H7 (cell line): ENCODE results near the gene ZNF689. TPM values are rescaled to one million over a fixed set of nuclear protein-coding genes. Genes with fewer than 3 reads are reported as not detected.
A peak's percentile ranks its signal among the peaks of the same experiment; 100 is the strongest.
"Not testable (repeated sequence)": the region's sequence is repeated elsewhere in the genome, so short reads cannot be mapped to it uniquely, and the experiment has no call there.

Experiments used
- DNase-seq: peaks from one replicate; pipeline ENCODE4 v3.0.0; 2012
- H3K27me3 ChIP-seq: 2 replicates; pipeline ENCODE4 v1.6.0; 2011; ENCODE audit warnings: mild to moderate bottlenecking, low read length; ENCODE audit not compliant: control insufficient read depth, insufficient read depth
- H3K36me3 ChIP-seq: replicated peaks from 2 replicates; pipeline ENCODE4 v1.5.1; 2011; ENCODE audit warnings: low read length; ENCODE audit not compliant: control insufficient read depth, insufficient read depth
- H3K4me3 ChIP-seq: 2 replicates; pipeline ENCODE4 v1.5.1; 2011; ENCODE audit warnings: low read depth, mild to moderate bottlenecking, control low read depth, low read length, moderate library complexity; ENCODE audit not compliant: insufficient read depth
- total RNA-seq: library from RNA; depleted of rRNA; stranded (reverse); fragments of >200 nt; shearing (Covaris generic); gene quantifications from 2 replicates; pipeline ENCODE4 v1.2.3, GENCODE V29; 2014

Gene ZNF689
- total RNA-seq, 1 experiment from 2014 or later = 17.3 TPM

- H3K36me3 ChIP-seq = no peaks in the 10 kb centered on the region
- H3K27me3 ChIP-seq = peaks cover 11% of the 10 kb centered on the region
- DNase-seq = no peak
- H3K4me3 ChIP-seq = peak overlapping the region; percentile 30; the same call in 1 of the 2 replicates
These were observed 39.7 kb upstream of the ZNF689 start for GRCh38 chr16:30649725-30650368.

DNA sequence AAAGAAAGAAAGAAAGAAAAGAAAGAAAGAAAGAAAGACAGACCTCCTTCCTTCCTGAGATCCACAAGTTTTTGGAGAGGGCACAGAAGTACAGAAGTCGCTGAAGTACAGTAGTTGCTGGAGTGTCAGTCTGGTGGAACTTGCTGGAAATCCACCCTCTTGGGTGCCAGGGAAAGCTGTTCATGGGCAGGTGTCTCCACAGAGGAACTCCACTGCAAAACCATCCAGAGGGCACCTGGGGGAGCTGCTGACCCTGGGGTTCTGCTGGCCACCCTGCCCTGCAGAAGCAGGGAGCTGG, 37.0 kb upstream of the ZNF689 start:
- DNase-seq = no peak
- H3K36me3 ChIP-seq = no peaks in the 10 kb centered on the region
- H3K27me3 ChIP-seq = peaks cover 10% of the 10 kb centered on the region
- no peak overlapping the region for H3K4me3 ChIP-seq

DNA sequence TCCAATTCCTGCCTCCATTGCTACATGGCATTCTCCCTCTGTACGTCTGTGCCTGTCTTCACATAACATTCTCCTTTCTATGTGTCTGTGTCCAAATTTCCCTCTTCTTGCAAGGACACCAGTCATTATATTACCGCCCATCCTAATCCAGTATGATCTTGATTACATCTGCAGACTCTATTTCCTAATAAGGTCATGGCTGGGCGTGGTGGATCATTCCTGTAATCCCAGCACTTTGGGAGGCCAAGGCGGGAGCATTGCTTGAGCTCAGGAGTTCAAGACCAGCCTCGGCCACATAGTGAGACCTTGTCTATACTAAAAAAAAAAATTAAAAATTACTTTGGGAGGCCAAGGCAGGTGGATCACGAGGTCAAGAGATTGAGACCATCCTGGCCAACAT, 35.5 kb upstream of the ZNF689 start:
- Histone ChIP-seq H3K36me3 (no peaks in the 10 kb centered on the region), H3K27me3 (peaks cover 2% of the 10 kb centered on the region; the same call in 1 of the 2 replicates), H3K4me3 (no peak overlapping the region)
- no peak for DNase-seq

GRCh38 chr16:30644334-30644830, 34.2 kb upstream of the ZNF689 start:
- Histone ChIP-seq H3K27me3 (peaks cover 2% of the 10 kb centered on the region; the same call in 1 of the 2 replicates), H3K36me3 (no peaks in the 10 kb centered on the region), H3K4me3 (no peak overlapping the region)
- no peak for DNase-seq

DNA sequence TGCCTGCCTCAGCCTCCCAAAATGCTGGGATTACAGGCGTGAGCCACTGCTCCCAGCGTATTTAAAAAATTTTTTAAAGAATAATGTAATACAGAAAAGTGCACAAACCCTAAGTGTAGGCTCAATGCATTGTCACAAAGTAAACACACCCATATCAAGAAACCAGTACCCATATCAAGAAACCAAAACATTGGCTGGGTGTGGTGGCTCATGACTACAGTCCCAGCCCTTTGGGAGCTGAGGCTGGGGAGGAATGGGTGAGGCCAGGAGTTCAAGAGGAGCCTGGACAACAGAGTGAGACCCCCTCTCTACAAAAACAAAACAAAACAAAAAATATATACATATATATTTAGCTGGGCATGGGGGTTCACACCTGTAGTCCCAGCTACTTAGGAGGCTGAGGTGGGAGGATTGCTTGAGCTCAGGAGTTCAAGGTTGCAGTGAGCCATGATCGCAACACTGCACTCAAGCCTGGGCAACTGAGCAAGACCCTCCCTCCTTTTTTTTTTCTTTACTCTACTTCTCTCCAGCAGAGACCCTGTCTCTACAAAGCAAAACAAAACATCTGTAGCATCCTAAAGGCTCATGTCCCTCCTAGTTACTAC, 31.3 kb upstream of the ZNF689 start:
- Histone ChIP-seq H3K27me3 (peaks cover 2% of the 10 kb centered on the region; the same call in 1 of the 2 replicates), H3K36me3 (no peaks in the 10 kb centered on the region), H3K4me3 (no peak overlapping the region)
- DNase-seq = no peak

- Histone ChIP-seq H3K36me3 (no peaks in the 10 kb centered on the region), H3K4me3 (no peak overlapping the region), H3K27me3 (no peaks in the 10 kb centered on the region; the same call in 1 of the 2 replicates)
- peak; percentile 43 for DNase-seq
These were observed 27.8 kb upstream of the ZNF689 start for GRCh38 chr16:30637944-30638343.

GRCh38 chr16:30637139-30637538, 26.9 kb upstream of the ZNF689 start:
- H3K27me3 ChIP-seq, DNase-seq, H3K4me3 ChIP-seq, H3K36me3 ChIP-seq: not testable (repeated sequence)

DNA sequence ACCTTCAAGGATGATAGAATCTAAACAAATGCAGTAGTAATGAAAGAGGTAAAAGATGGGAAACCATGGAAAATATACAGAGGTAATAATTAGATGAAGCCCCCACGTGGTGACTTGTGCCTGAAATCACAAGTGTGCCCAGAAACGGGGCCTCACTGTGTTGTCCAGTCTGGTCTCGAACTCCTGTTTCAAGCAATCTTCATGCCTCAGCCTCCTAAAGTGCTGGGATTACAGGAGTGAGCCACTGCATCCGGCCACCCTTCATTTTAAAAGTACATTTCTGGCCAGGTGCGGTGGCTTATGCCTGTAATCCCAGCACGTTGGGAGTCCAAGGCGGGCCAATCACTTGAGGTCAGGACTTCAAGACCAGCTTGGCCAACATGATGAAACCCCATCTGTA, 26.4 kb upstream of the ZNF689 start:
- H3K36me3 ChIP-seq = no peaks in the 10 kb centered on the region
- DNase-seq = no peak
- H3K4me3 ChIP-seq = no peak overlapping the region
- no peaks in the 10 kb centered on the region; the same call in 1 of the 2 replicates for H3K27me3 ChIP-seq

DNA sequence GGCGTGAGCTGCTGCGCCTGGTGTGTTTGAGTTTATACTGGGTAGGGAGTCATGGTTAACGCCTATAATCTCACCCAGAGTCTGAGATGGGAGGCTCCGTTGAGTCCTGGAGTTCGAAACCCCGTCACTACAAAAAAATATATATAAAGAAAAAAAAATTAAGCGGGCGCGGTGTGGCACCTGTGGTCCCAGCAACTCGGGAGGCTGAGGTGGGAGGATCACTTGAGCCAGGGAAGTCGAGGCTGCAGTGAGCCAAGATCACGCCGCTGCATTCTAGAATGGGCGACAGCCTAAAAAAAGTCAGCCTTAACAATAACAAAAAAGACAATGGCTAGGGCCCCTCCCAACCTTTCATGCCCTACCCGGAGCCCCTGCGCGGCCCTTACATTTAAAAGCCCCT, 23.3 kb upstream of the ZNF689 start:
- DNase-seq = peak; percentile 15
- H3K4me3 ChIP-seq = peak overlapping the region; percentile 32

DNA sequence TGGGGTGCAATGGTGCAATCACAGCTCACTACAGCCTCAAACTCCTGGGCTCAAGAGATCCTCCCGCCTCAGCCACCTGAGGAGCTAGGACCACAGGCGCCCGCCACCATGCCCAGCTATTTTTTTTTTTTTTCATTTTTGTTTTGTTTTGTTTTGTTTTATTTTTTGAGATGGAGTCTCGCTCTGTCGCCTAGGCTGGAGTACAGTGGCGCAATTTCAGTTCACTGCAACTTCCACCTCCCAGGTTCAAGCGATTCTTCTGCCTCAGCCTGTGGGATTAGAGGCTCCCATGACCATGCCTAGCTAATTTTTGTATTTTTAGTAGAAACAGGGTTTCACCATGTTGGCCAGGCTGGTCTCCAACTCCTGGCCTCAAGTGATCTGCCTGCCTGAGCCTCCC, 22.3 kb upstream of the ZNF689 start:
- H3K27me3 ChIP-seq, DNase-seq, H3K4me3 ChIP-seq, H3K36me3 ChIP-seq: not testable (repeated sequence)

More for the DNA sequence above, 23.3 kb upstream of the ZNF689 start:
- no peaks in the 10 kb centered on the region for H3K27me3 ChIP-seq
- H3K36me3 ChIP-seq = no peaks in the 10 kb centered on the region

- DNase-seq = peak; percentile 80
- H3K27me3 ChIP-seq = no peaks in the 10 kb centered on the region
- no peak overlapping the region for H3K4me3 ChIP-seq
- H3K36me3 ChIP-seq = no peaks in the 10 kb centered on the region
These were observed 18.7 kb upstream of the ZNF689 start for GRCh38 chr16:30628628-30629540.

DNA sequence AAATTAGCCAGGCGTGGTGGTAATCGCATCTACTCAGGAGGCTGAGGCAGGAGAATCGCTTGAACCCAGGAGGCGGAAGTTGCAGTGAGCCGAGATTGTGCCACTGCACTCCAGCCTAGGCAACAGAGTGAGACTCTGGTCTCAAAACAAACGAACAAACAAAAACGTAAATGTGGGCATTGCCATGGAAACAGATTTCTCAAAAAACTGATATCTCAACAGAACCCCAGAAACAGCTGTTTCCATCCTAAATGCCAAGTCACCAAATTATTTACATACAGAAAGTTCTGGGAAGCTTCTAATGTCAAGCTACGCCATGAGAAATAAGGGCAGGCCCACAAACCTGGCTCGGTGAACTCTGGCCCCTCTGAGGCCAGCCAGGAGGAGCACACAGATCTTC, 16.0 kb upstream of the ZNF689 start:
- Histone ChIP-seq H3K4me3 (no peak overlapping the region), H3K36me3 (no peaks in the 10 kb centered on the region), H3K27me3 (no peaks in the 10 kb centered on the region; the same call in 1 of the 2 replicates)
- no peak for DNase-seq

DNA sequence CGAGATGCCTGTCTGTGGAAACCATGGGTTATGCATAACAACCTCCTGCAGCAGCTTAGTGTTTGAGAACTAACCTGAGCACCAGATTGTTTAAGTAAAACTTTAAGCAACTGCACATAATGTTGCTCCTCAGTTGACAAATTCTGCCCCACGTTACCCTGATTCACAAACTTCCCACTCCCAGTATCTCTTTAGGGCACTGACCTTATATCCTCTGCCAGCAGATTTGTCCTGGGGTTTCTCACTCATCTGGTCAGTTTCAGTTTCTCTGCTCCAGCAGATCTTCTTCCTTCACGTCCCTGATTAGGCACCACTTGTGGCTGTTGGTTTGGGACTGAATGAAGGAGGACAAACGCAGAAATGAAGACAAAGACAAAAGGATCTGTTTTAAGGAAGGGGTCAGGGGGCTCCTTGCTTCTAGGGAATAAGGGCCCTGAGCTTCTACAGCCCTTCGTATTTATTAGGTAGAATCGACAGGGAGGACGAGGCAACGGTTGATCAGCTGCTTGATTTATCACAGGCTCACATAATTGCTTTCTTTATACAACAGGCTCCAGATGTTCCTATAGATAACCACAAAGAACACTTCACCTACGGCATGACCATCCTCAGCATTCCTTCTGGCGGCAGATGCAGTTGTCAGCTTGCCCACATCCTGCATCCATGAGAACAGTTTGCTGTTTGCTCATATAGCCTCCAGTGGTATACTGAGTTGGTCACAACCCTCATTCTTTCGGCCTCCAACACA, 13.5 kb upstream of the ZNF689 start:
- H3K27me3 ChIP-seq = no peaks in the 10 kb centered on the region; the same call in 1 of the 2 replicates
- H3K36me3 ChIP-seq = no peaks in the 10 kb centered on the region
- DNase-seq = no peak
- no peak overlapping the region for H3K4me3 ChIP-seq

GRCh38 chr16:30622455-30623032, 12.4 kb upstream of the ZNF689 start:
- Histone ChIP-seq H3K27me3 (no peaks in the 10 kb centered on the region; the same call in 1 of the 2 replicates), H3K36me3 (no peaks in the 10 kb centered on the region), H3K4me3 (no peak overlapping the region)
- no peak for DNase-seq
